Measurements from ENCODE around the gene RNU7-1. TPM values are rescaled to one million over a fixed set of nuclear protein-coding genes. Genes with fewer than 3 reads are reported as not detected.

RNU7-1 gene
- total RNA-seq, 1 experiment from 2014 or later = not detected

DNA sequence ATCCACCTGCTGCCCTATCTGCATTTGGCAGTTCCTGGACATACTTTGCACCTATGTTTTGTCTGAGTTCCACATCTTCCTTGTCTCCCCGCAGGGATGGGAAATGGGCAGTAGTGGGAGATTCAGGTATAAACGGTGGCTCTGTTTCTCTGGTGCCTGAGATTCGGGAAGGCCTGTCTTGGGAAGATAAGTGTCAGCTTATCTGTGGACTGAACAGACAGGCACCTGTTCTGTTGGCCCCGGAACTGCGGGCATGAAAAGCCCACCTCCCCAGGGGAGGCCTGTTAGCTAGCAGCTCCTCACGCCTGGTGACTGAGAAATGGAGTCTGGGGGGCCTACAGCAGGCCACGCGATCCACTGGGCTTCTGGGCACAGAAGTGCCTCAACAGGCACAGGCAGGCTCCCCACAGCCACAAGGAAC, 21.0 kb downstream of the RNU7-1 start:
- DNase-seq (ENCODE audit: low read depth) = no peak

- peak; percentile 67 for DNase-seq (ENCODE audit: low read depth)
Observed at GRCh38 chr12:6965026-6965661, 21.5 kb downstream of the RNU7-1 start.

GRCh38 chr12:6965714-6966113, 22.1 kb downstream of the RNU7-1 start:
- DNase-seq (ENCODE audit: low read depth) = no peak

DNA sequence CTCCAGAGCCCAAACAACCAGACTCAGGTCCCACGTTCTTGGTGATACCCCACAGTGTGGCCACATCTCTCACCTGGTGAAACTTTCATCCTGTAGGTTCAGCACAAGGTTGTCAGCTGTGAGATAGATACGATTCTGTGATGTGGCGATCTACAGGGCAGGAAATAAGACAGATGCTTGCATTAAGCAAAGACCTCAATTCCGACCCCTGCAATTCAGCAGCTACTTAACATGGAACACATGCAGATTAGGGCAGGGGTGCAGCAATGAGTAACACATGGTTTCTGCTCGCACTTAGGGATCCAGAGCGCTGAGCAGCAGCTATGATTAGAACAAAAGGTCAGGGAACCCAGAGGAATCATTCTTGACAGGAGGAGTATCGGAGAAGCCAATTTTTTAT, 22.7 kb downstream of the RNU7-1 start:
- DNase-seq (ENCODE audit: low read depth) = no peak

DNA sequence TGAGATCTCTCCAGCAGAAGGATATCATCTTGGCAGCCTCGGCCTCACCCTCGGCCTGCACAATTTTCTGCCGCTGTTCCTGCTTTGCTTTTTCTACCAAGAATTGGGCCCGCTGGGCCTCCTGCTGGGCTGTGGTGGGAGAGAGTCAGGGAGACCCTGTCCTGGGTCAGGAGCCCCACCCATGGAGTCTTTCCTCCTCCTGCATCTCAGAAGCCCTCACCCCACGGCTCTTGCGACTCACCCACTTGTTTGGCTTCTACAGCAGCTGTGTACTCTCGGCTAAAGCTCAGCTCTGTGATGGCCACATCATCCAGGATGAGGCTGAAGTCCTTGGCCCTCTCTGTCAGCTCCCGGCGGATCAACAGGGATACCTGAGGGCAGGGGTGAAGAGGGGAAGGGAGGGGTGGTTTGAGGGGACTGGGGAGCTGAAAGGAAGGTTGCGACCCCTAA, 24.1 kb downstream of the RNU7-1 start:
- DNase-seq (ENCODE audit: low read depth) = no peak

DNA sequence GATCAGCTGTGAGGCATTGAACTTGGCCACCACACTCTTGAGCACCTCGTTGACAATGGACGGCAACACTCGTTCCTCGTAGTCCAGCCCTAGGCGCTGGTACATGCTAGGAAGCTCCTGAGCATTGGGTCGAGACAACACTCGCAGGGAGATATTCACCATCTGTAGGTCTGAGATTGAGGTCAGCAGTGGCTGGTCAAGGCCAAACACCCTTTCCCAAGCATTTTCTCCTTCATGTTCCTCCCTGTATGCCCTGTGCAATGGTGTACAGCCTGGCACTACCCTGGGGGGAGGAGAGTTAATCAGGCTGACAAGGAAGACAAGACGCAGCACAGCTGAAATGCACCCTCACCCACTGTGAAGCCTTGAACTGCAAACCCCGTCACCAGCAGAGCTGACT, 24.8 kb downstream of the RNU7-1 start:
- DNase-seq (ENCODE audit: low read depth) = no peak

- DNase-seq (ENCODE audit: low read depth) = peak; percentile 3
Observed at GRCh38 chr12:6970096-6970527, 26.5 kb downstream of the RNU7-1 start.

GRCh38 chr12:6974180-6974579, 30.6 kb downstream of the RNU7-1 start:
- DNase-seq (ENCODE audit: low read depth) = no peak

- no peak for DNase-seq (ENCODE audit: low read depth)
Observed at GRCh38 chr12:6975297-6976032, 31.8 kb downstream of the RNU7-1 start.

DNA sequence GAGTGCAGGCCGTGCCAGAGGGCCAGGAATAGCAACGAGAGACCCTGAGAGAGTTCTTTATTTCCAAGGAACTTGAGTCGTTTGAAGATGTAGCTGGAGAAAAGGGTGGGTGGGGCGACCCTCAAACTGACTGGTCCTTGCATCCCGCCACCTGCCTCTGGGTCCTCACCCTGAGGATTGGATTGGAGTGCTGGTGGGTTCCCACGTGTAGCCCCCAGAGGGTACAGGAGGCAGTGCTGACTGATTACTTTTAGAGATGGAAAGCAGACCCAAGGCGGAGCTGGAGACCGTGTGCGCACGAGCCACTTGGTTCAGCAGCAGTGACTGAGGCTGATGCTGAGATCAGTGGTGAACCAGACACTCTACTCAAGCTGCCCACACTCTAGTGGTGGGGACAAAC, 34.0 kb downstream of the RNU7-1 start:
- DNase-seq (ENCODE audit: low read depth) = no peak

DNA sequence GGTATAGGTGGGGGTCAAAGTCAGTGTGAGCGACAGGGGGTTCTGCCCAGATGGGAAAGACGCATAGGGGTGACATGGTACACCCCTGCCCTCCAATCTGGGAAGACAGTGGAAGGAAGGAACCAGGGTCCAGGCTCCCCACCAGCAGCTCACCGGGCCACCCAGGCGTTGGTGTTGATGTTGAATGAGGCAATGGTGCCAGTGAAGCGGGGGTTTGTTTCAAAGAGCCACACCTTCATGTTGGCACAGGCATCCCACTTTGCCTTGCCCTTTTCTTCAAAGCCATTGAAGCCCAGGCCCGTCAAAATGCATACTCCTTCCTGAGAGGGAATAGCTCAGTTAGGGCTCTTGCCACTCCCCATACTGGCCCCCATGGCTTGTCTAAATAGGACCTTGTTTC, 34.6 kb downstream of the RNU7-1 start:
- no peak for DNase-seq (ENCODE audit: low read depth)

DNA sequence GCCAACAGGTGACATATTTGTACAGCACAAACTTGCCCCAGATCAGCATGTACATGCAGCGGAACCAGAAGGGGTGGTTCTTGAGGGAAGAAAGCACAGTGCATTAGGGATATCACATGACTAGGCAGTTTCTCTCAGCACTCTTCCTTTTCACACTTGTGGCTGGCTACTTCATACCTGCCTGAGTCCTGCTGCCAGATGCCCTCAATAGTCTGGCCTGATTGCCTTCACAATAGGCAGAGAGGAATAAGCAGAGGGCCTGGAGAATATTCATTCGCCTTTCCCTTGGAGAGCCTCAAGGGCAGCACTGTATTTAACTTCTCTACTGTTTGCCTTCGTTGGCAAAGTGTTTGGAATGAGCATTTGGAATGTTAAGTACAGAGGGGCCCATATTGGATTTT, 35.0 kb downstream of the RNU7-1 start:
- DNase-seq (ENCODE audit: low read depth) = no peak

DNA sequence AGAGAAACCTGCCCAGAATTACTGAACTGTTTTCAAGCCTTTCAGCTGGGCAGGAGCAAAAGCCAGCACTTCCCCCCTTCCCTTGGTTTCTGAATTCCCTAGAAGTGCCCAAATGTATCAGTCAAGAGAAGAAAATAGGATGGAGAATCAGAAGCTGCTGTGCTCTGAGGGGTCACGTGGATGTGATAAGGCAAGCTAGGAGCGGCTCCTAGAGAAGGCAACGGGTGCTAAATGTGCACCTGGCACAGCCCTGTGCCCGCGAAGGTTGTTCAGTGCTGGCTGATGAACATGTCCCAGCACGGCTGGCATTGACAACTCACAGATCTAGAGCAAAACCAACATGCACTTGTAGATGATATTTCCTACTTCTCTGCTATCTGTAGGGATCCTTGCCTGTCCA, 35.4 kb downstream of the RNU7-1 start:
- DNase-seq (ENCODE audit: low read depth) = no peak

GRCh38 chr12:6979453-6979852, 35.8 kb downstream of the RNU7-1 start:
- no peak for DNase-seq (ENCODE audit: low read depth)

GRCh38 chr12:6980075-6980474, 36.5 kb downstream of the RNU7-1 start:
- DNase-seq (ENCODE audit: low read depth) = no peak

GRCh38 chr12:6980740-6981139, 37.1 kb downstream of the RNU7-1 start:
- no peak for DNase-seq (ENCODE audit: low read depth)

GRCh38 chr12:6981152-6982052, 37.8 kb downstream of the RNU7-1 start:
- DNase-seq (ENCODE audit: low read depth) = no peak

DNA sequence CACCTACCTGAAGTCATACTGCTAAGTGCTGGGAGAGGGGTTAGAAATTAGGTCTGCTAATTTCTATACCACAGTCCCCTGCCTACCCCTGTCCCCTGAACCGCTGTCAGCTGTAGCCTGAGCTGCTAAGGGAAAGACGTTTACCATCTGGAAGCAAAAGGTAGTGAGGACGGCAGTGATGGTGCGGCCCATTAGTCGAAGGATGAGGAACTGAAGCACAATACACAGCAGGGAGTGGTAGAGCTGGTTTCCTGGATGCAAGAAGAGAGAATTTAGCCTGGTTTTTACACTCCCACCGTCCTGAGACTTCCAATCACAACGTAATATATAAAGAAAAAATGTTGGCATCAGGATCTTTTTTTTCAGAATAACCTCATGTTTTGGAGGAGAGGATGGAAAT, 38.9 kb downstream of the RNU7-1 start:
- DNase-seq (ENCODE audit: low read depth) = no peak

DNA sequence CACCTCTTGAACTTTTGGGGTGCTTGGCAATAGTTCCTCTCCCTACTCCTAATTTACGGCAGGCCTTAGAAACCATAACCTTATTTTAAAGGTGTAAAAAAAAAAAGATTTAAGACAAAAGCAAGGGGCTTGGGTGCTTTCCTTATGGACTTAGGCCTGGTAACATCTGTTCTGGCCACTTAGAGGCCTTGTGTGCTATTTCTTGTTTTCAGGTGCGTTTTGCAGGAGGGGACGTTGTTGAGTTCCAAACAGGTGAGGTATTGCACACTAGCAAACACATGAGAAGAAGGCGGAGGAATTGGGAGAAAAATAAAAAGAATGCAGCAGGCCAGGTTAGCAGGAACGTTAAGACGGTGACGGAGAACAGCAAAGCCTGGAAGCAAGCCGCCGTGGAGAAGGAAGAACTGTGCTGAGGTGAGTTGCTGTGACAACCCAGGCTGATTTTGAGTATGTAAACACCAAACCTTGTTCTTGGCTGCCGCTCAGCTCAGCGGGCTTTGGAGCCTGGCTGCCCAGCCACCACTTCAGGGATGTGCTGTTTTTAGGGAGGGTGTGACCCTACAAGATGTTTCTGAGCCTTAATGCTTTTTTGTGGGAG, 44.4 kb downstream of the RNU7-1 start:
- DNase-seq (ENCODE audit: low read depth) = no peak

Measured in RPMI7951 (cell line).